ENCODE measurements around the gene METTL21A. TPM values are rescaled to one million over a fixed set of nuclear protein-coding genes. Genes with fewer than 3 reads are reported as not detected.
A peak's percentile ranks its signal among the peaks of the same experiment; 100 is the strongest.

Gene METTL21A
- total RNA-seq, result 12.7 TPM
- long read RNA-seq, full-length matches to known transcripts, result 9 of 24 reads
- long read RNA-seq, partial matches to known transcripts, result 4 of 24 reads
- long read RNA-seq, other reads (novel, unspliced or antisense), result 11 of 24 reads

- Histone ChIP-seq H3K4me1 (peaks cover 32% of the 10 kb centered on the region), H3K27ac (peak within 1 kb of the TSS; percentile 92), H3K4me3 (peak within 1 kb of the TSS; percentile 91), H3K27me3 (ENCODE audit: low read depth) (no peaks in the 10 kb centered on the region), H3K36me3 (peaks cover 12% of the 10 kb centered on the region), H3K9me3 (no peaks in the 10 kb centered on the region)
- peak; percentile 56 for TF ChIP-seq CTCF (IDR thresholded peaks at IDR 0.05)
- ATAC-seq (peak; percentile 94), DNase-seq (peak; percentile 94)
- intact Hi-C loops (cut with DNase I), result no loop called here
Observed at GRCh38 chr2:207625014-207625907, at the start of gene METTL21A. Gene METTL21A (minus strand): TSS chr2:207625394. CDS start chr2:207624375, 1,019 bp downstream.

- Histone ChIP-seq H3K36me3 (no peaks in the 10 kb centered on the region), H3K4me1 (no peaks in the 10 kb centered on the region), H3K4me3 (no peak overlapping the region), H3K27ac (no peak overlapping the region), H3K9me3 (no peaks in the 10 kb centered on the region), H3K27me3 (ENCODE audit: low read depth) (no peaks in the 10 kb centered on the region)
- no peak for TF ChIP-seq CTCF (IDR thresholded peaks at IDR 0.05)
- ATAC-seq (no peak), DNase-seq (no peak)
- intact Hi-C loops (cut with DNase I), result no loop called here
Observed at GRCh38 chr2:207674826-207675225, 49.6 kb upstream of the METTL21A start.

GRCh38 chr2:207674266-207674774 is 49.1 kb upstream of the METTL21A start:
- Histone ChIP-seq H3K9me3 (no peaks in the 10 kb centered on the region), H3K27ac (no peak overlapping the region), H3K36me3 (no peaks in the 10 kb centered on the region), H3K4me1 (no peaks in the 10 kb centered on the region), H3K27me3 (ENCODE audit: low read depth) (no peaks in the 10 kb centered on the region), H3K4me3 (no peak overlapping the region)
- no peak for ATAC-seq
- DNase-seq, result no peak
- TF ChIP-seq CTCF (IDR thresholded peaks at IDR 0.05), result no peak
- intact Hi-C loops (cut with DNase I), result no loop called here

- H3K27ac ChIP-seq, result no peak overlapping the region
- TF ChIP-seq CTCF (IDR thresholded peaks at IDR 0.05), result no peak
- no peaks in the 10 kb centered on the region for H3K36me3 ChIP-seq
- DNase-seq (no peak), ATAC-seq (no peak)
- H3K4me3 ChIP-seq, result no peak overlapping the region
- H3K4me1 ChIP-seq, result no peaks in the 10 kb centered on the region
- intact Hi-C loops (cut with DNase I), result no loop called here
- no peaks in the 10 kb centered on the region for H3K9me3 ChIP-seq
- no peaks in the 10 kb centered on the region for H3K27me3 ChIP-seq (ENCODE audit: low read depth)
Observed at GRCh38 chr2:207673431-207673830, 48.2 kb upstream of the METTL21A start.

GRCh38 chr2:207670887-207671286 is 45.7 kb upstream of the METTL21A start:
- ATAC-seq, result no peak
- Histone ChIP-seq H3K4me1 (no peaks in the 10 kb centered on the region), H3K9me3 (no peaks in the 10 kb centered on the region), H3K27me3 (ENCODE audit: low read depth) (no peaks in the 10 kb centered on the region), H3K36me3 (no peaks in the 10 kb centered on the region), H3K27ac (no peak overlapping the region), H3K4me3 (no peak overlapping the region)
- no peak for TF ChIP-seq CTCF (IDR thresholded peaks at IDR 0.05)
- no peak for DNase-seq
- intact Hi-C loops (cut with DNase I), result no loop called here

Measured in lower lobe of right lung (tissue), 2 donors.